ENCODE data around the gene DAAM2.

DNA sequence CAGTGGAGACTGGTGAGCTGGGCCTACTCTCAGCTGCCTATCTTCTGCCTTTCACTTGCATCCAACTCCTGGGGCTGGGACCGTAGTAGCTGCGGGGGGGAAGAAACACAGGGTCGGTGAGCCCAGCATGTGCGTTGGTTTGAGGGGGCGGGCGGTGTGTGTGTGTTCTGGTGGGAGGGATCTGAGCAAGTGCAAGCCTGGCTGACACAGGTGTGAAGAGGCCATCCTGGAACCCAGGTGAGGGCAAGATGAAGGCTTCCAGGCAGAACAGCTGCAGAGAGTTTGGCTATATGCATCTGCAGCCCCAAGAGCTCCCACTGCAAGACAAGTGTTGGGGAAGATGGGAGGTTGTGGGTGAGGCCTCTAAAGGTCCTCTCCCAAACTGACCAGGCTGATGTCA is 111.5 kb downstream of the DAAM2 start:
- TF ChIP-seq, protein P1, sequence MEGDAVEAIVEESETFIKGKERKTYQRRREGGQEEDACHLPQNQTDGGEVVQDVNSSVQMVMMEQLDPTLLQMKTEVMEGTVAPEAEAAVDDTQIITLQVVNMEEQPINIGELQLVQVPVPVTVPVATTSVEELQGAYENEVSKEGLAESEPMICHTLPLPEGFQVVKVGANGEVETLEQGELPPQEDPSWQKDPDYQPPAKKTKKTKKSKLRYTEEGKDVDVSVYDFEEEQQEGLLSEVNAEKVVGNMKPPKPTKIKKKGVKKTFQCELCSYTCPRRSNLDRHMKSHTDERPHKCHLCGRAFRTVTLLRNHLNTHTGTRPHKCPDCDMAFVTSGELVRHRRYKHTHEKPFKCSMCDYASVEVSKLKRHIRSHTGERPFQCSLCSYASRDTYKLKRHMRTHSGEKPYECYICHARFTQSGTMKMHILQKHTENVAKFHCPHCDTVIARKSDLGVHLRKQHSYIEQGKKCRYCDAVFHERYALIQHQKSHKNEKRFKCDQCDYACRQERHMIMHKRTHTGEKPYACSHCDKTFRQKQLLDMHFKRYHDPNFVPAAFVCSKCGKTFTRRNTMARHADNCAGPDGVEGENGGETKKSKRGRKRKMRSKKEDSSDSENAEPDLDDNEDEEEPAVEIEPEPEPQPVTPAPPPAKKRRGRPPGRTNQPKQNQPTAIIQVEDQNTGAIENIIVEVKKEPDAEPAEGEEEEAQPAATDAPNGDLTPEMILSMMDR (IDR thresholded peaks at IDR 0.05) = no peak
- no peak for TF ChIP-seq POLR2A (IDR thresholded peaks at IDR 0.05; ENCODE audit: low read length)
- no peak for TF ChIP-seq JUNB (IDR thresholded peaks at IDR 0.05)
- no peak for TF ChIP-seq CBX2 (IDR thresholded peaks at IDR 0.05; ENCODE audit: borderline replicate concordance, low read depth)
- no peak for TF ChIP-seq FOSL2 (IDR thresholded peaks at IDR 0.05)
- no peak for TF ChIP-seq FOSL2 (CRISPR knock-in tag; IDR thresholded peaks at IDR 0.05)
- TF ChIP-seq MAFK (IDR thresholded peaks at IDR 0.05; ENCODE audit: partially characterized antibody) = no peak
